HCT116 (cell line): ENCODE measurements around the gene CADPS. TPM values are rescaled to one million over a fixed set of nuclear protein-coding genes. Genes with fewer than 3 reads are reported as not detected.

ENCODE experiments used
- ATAC-seq: fragments of 200-7000 bp; cut with Tn5 transposase; 2 replicates; pipeline ENCODE4 v1.9.1; 2020; ENCODE audit warnings: mild to moderate bottlenecking, moderate library complexity
- BruUV-seq: library from RNA; stranded (reverse); fragments of 400-500 nt; replicated peaks from 2 replicates; lab custom pipeline; 2021; lab: Mats Ljungman, UMichigan
- CTCF ChIA-PET: fragments of 300-600 bp; sonication (Branson Sonifier 250); formaldehyde crosslinking; loops from one replicate; lab custom pipeline; 2021; ENCODE audit warnings: antibody characterized with exemption; lab: Charles Lee
- POLR2A ChIA-PET: fragments of 300-600, 350-600 bp; sonication (Branson Sonifier 250); formaldehyde crosslinking; loops from one replicate; lab custom pipeline; 2021; ENCODE audit warnings: antibody characterized with exemption; lab: Charles Lee
- RAD21 ChIA-PET, 2 experiments: fragments of 300-600 bp; sonication (Branson Sonifier 250); formaldehyde crosslinking; loops; one replicate each; lab custom pipeline; 2023; ENCODE audit warnings: low total read pairs in 2 of 2; ENCODE audit not compliant: uncharacterized antibody in 2 of 2, unreplicated experiment in 2 of 2, low non-redundant PET in 1 of 2; lab: Charles Lee
- DNase-seq: peaks from one replicate; pipeline ENCODE4 v3.0.0-alpha.2; 2010; ENCODE audit warnings: low read depth, low spot score
- H2AFZ ChIP-seq: fragments of 200-600 bp; shearing (Covaris generic), sonication (generic); 2 replicates; pipeline ENCODE4 v1.6.1; 2017; ENCODE audit warnings: low read depth, mixed run types, mixed read lengths, antibody characterized with exemption, low read length; ENCODE audit not compliant: poor library complexity, severe bottlenecking
- H3K27ac ChIP-seq: 2 replicates; pipeline ENCODE4 v1.5.1; 2012; ENCODE audit warnings: low read depth, low read length
- H3K27me3 ChIP-seq: fragments of 200-600 bp; sonication (generic); 2 replicates; pipeline ENCODE4 v1.6.1; 2016; ENCODE audit warnings: mixed run types, low read length, mixed read lengths; ENCODE audit not compliant: insufficient read depth
- H3K36me3 ChIP-seq, 2 experiments: fragments of 200-500 bp in 1 of 2; fragments of 200-600 bp in 1 of 2; sonication (Bioruptor generic) in 1 of 2; sonication (generic) in 1 of 2; 2 replicates each; pipeline versions ENCODE4 v1.5.1 to v1.6.1; 2014 to 2016; ENCODE audit warnings: low read length in 2 of 2, inconsistent platforms in 1 of 2, mixed read lengths in 1 of 2, mixed run types in 1 of 2; ENCODE audit not compliant: insufficient read depth in 2 of 2, control insufficient read depth in 1 of 2
- H3K4me1 ChIP-seq, 2 experiments: fragments of 200-600 bp in 1 of 2; sonication (generic) in 1 of 2; 2 replicates each; pipeline versions ENCODE4 v1.5.1 to v1.6.1; 2012 to 2017; ENCODE audit warnings: low read length in 2 of 2, inconsistent platforms in 1 of 2, mild to moderate bottlenecking in 1 of 2, mixed read lengths in 1 of 2, mixed run types in 1 of 2, moderate library complexity in 1 of 2; ENCODE audit not compliant: insufficient read depth in 2 of 2, control insufficient read depth in 1 of 2
- H3K4me2 ChIP-seq: fragments of 200-600 bp; sonication (generic); 2 replicates; pipeline ENCODE4 v1.6.1; 2017; ENCODE audit warnings: mixed run types, low read length, mixed read lengths
- H3K4me3 ChIP-seq, 2 experiments: fragments of 200-600 bp in 1 of 2; sonication (generic) in 1 of 2; replicated peaks in 1 of 2; 2 replicates each; pipeline ENCODE4 v1.5.1; 2011 to 2016; ENCODE audit warnings: low read length in 2 of 2, control low read depth in 1 of 2, low read depth in 1 of 2, mild to moderate bottlenecking in 1 of 2, mixed read lengths in 1 of 2, mixed run types in 1 of 2
- H3K79me2 ChIP-seq: fragments of 200-600 bp; sonication (generic); 2 replicates; pipeline ENCODE4 v1.6.1; 2017; ENCODE audit warnings: mild to moderate bottlenecking, mixed run types, low read length, moderate library complexity, mixed read lengths; ENCODE audit not compliant: insufficient read depth
- H3K9ac ChIP-seq: fragments of 200-600 bp; sonication (generic); 2 replicates; pipeline ENCODE4 v1.6.1; 2016; ENCODE audit warnings: low read length, mixed read lengths
- H3K9me2 ChIP-seq: fragments of 200-600 bp; sonication (generic), shearing (Covaris generic); 2 replicates; pipeline ENCODE4 v1.6.1; 2017; ENCODE audit warnings: mixed run types, mild to moderate bottlenecking, moderate library complexity; ENCODE audit not compliant: insufficient read depth
- H3K9me3 ChIP-seq, 2 experiments: fragments of 200-500 bp in 1 of 2; fragments of 200-600 bp in 1 of 2; sonication (Bioruptor generic) in 1 of 2; sonication (generic) in 1 of 2; 2 replicates each; pipeline ENCODE4 v1.6.1; 2014 to 2017; ENCODE audit warnings: low read length in 2 of 2, mixed read lengths in 2 of 2, inconsistent platforms in 1 of 2, low read depth in 1 of 2, mild to moderate bottlenecking in 1 of 2, mixed run types in 1 of 2, moderate library complexity in 1 of 2; ENCODE audit not compliant: control insufficient read depth in 1 of 2, insufficient read depth in 1 of 2
- H4K20me1 ChIP-seq: fragments of 200-600 bp; sonication (generic), shearing (Covaris generic); 2 replicates; pipeline ENCODE4 v1.6.1; 2017; ENCODE audit warnings: mixed run types, mild to moderate bottlenecking, moderate library complexity; ENCODE audit not compliant: insufficient read depth
- ATF3 ChIP-seq: IDR thresholded peaks from 2 replicates; pipeline ENCODE4 v1.6.1; 2012
- CBX3 ChIP-seq: IDR thresholded peaks from 2 replicates; pipeline ENCODE4 v1.6.1; 2012; ENCODE audit warnings: low read depth
- CEBPB ChIP-seq: IDR thresholded peaks from 2 replicates; pipeline ENCODE4 v1.6.1; 2012; ENCODE audit warnings: low read depth
- EGR1 ChIP-seq: IDR thresholded peaks from 2 replicates; pipeline ENCODE4 v1.6.1; 2012; ENCODE audit warnings: low read depth
- ELF1 ChIP-seq: IDR thresholded peaks from 2 replicates; pipeline ENCODE4 v1.6.1; 2012; ENCODE audit warnings: low read depth, borderline replicate concordance
- EZH2 ChIP-seq: fragments of 200-600 bp; sonication (generic); IDR thresholded peaks from 2 replicates; pipeline ENCODE4 v1.6.1; 2017; ENCODE audit warnings: antibody characterized with exemption, mixed run types
- EZH2phosphoT487 ChIP-seq: fragments of 200-600 bp; IDR thresholded peaks from 2 replicates; pipeline ENCODE4 v1.6.1; 2018; ENCODE audit warnings: antibody characterized with exemption, borderline replicate concordance
- FOSL1 ChIP-seq: IDR thresholded peaks from 2 replicates; pipeline ENCODE4 v1.6.1; 2012; ENCODE audit warnings: low read depth
- JUND ChIP-seq: IDR thresholded peaks from 2 replicates; pipeline ENCODE4 v1.6.1; 2012
- POLR2AphosphoS5 ChIP-seq: IDR thresholded peaks from 2 replicates; pipeline ENCODE4 v1.6.1; 2011; ENCODE audit warnings: mild to moderate bottlenecking, low read depth, low read length, moderate library complexity
- RAD21 ChIP-seq: IDR thresholded peaks from 2 replicates; pipeline ENCODE4 v1.6.1; 2012; ENCODE audit warnings: low read depth, mild to moderate bottlenecking
- SP1 ChIP-seq: IDR thresholded peaks from 2 replicates; pipeline ENCODE4 v1.6.1; 2012; ENCODE audit warnings: low read depth
- ZBTB33 ChIP-seq: IDR thresholded peaks from 2 replicates; pipeline ENCODE4 v1.6.1; 2011; ENCODE audit warnings: mild to moderate bottlenecking, low read length, moderate library complexity; ENCODE audit not compliant: insufficient replicate concordance; ENCODE audit errors: extremely low read depth
- intact Hi-C: fragments of 100-400 bp; cut with micrococcal nuclease; formaldehyde crosslinking; loops from 2 replicates; pipeline ENCODE4 v1.10.0; 2022
- total RNA-seq: library from RNA; stranded (reverse); gene quantifications from one replicate; pipeline ENCODE4 v1.2.1, GENCODE V29; 2021; ENCODE audit not compliant: unreplicated experiment
- TF ChIP-seq, protein P1 (sequence below): IDR thresholded peaks from 2 replicates; pipeline ENCODE4 v1.6.1; 2012; ENCODE audit warnings: low read depth
- TF ChIP-seq, protein P2 (sequence below): IDR thresholded peaks from 2 replicates; pipeline ENCODE4 v1.6.1; 2012

The CADPS gene
- total RNA-seq, 1 experiment from 2014 or later: not detected

- Histone ChIP-seq H3K4me3 (no peak overlapping the region), H3K9ac (no peak overlapping the region), H3K9me2 (no peaks in the 10 kb centered on the region), H3K36me3 (no peaks in the 10 kb centered on the region), H3K27ac (no peak overlapping the region), H4K20me1 (no peaks in the 10 kb centered on the region), H3K27me3 (peaks cover 16% of the 10 kb centered on the region; the same call in 1 of the 2 replicates), H3K79me2 (no peaks in the 10 kb centered on the region), H3K4me1 (no peaks in the 10 kb centered on the region), H3K4me2 (no peak overlapping the region), H3K9me3 (no peaks in the 10 kb centered on the region), H2AFZ (no peak overlapping the region)
- ATAC-seq (no peak), DNase-seq (no peak)
- ChIA-PET POLR2A (no interaction called here), CTCF (no interaction called here), RAD21 (no interaction called here)
- intact Hi-C loops: no loop called here
- TF ChIP-seq EZH2 (no peak), JUND (no peak), SP1 (no peak), EGR1 (no peak)
- BruUV-seq: no TSS peak
Measured at GRCh38 chr3:62710751-62711150, 164.5 kb downstream of the CADPS start.

DNA sequence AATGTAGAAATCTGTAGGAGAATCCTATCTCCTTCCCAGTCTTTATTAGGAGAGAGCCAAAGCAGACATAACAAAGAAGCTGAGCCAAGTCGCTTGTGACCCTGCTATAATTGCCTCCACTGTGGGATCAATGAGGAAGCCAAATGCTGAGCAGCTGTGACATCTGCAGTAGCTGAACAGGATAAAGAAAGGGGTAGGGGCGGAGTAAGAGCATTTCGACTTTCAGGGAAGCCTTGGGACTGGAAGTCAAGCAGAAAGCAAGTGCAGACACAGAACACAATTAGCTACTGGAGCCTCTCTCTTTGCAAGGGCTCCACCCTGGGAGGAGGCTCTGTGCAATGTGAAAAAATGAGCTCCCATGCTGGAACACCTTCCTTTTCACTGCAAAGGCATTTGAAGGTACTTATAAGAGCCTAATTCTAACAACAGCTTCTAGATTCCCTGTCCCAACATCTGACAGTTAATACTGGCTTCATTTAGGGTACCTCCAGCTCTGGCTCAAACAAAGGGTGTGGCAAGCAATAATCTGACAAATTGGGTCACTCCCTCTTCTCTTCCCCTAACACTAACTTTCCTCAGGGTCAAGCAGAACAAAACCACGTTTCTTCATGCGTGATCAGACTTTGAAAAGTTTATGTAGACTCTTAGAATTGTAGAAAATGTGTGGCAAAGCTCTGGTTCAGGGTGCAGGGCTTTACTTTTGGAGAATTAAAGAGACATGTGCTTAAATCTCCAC lies 166.4 kb downstream of the CADPS start:
- ChIA-PET POLR2A (no interaction called here), CTCF (no interaction called here), RAD21 (no interaction called here)
- Histone ChIP-seq H3K9me3 (no peaks in the 10 kb centered on the region), H3K79me2 (no peaks in the 10 kb centered on the region), H3K4me1 (no peaks in the 10 kb centered on the region), H3K9ac (no peak overlapping the region), H2AFZ (no peak overlapping the region), H3K27me3 (peaks cover 16% of the 10 kb centered on the region), H3K36me3 (no peaks in the 10 kb centered on the region), H3K9me2 (no peaks in the 10 kb centered on the region), H4K20me1 (no peaks in the 10 kb centered on the region), H3K4me3 (no peak overlapping the region), H3K27ac (no peak overlapping the region), H3K4me2 (no peak overlapping the region)
- intact Hi-C loops: no loop called here
- BruUV-seq: no TSS peak
- no peak for DNase-seq
- ATAC-seq: no peak
- TF ChIP-seq, protein P1, sequence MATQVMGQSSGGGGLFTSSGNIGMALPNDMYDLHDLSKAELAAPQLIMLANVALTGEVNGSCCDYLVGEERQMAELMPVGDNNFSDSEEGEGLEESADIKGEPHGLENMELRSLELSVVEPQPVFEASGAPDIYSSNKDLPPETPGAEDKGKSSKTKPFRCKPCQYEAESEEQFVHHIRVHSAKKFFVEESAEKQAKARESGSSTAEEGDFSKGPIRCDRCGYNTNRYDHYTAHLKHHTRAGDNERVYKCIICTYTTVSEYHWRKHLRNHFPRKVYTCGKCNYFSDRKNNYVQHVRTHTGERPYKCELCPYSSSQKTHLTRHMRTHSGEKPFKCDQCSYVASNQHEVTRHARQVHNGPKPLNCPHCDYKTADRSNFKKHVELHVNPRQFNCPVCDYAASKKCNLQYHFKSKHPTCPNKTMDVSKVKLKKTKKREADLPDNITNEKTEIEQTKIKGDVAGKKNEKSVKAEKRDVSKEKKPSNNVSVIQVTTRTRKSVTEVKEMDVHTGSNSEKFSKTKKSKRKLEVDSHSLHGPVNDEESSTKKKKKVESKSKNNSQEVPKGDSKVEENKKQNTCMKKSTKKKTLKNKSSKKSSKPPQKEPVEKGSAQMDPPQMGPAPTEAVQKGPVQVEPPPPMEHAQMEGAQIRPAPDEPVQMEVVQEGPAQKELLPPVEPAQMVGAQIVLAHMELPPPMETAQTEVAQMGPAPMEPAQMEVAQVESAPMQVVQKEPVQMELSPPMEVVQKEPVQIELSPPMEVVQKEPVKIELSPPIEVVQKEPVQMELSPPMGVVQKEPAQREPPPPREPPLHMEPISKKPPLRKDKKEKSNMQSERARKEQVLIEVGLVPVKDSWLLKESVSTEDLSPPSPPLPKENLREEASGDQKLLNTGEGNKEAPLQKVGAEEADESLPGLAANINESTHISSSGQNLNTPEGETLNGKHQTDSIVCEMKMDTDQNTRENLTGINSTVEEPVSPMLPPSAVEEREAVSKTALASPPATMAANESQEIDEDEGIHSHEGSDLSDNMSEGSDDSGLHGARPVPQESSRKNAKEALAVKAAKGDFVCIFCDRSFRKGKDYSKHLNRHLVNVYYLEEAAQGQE: no peak
- no peak for TF ChIP-seq ATF3
- TF ChIP-seq FOSL1: no peak
- no peak for TF ChIP-seq POLR2AphosphoS5
- TF ChIP-seq SP1: no peak
- TF ChIP-seq EZH2phosphoT487: no peak
- no peak for TF ChIP-seq CEBPB
- no peak for TF ChIP-seq CBX3
- TF ChIP-seq JUND: no peak
- no peak for TF ChIP-seq RAD21
- TF ChIP-seq, protein P2, sequence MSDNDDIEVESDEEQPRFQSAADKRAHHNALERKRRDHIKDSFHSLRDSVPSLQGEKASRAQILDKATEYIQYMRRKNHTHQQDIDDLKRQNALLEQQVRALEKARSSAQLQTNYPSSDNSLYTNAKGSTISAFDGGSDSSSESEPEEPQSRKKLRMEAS: no peak
- no peak for TF ChIP-seq EGR1
- no peak for TF ChIP-seq EZH2
- no peak for TF ChIP-seq ELF1
- TF ChIP-seq ZBTB33: no peak
